Measurements from ENCODE around the gene RPS6KA3. TPM values are rescaled to one million over a fixed set of nuclear protein-coding genes. Genes with fewer than 3 reads are reported as not detected.

The RPS6KA3 gene
- total RNA-seq, 4 donors from 2014 or later, result 36.1 to 41.6 (median 39.0) TPM

- no peaks in the 10 kb centered on the region for H3K36me3 ChIP-seq
- TF ChIP-seq POLR2A (IDR thresholded peaks at IDR 0.05; ENCODE audit: low read depth), result no peak
- TF ChIP-seq EP300 (IDR thresholded peaks at IDR 0.05), result no peak
- no peak for TF ChIP-seq POLR2AphosphoS5 (IDR thresholded peaks at IDR 0.05)
- TF ChIP-seq CTCF (IDR thresholded peaks at IDR 0.05), result no peak
- peaks cover 0 to 10% (median 5%) of the 10 kb centered on the region in 4 donors for H3K27me3 ChIP-seq
- 99% methylated on average over 8 of the region's 10 CpGs for WGBS
- DNase-seq (ENCODE audit: extremely low spot score), result no peak
- intact Hi-C loops (cut with DNase I), result no loop called here
- H3K9me3 ChIP-seq, result no peaks in the 10 kb centered on the region
- H3K4me3 ChIP-seq, result no peak overlapping the region
- no peak overlapping the region for H3K27ac ChIP-seq (replicated peaks in 1 of 4)
- peaks cover 0 to 6% (median 5%) of the 10 kb centered on the region in 4 donors for H3K4me1 ChIP-seq
Observed at GRCh38 chrX:20111271-20111670, 155.4 kb downstream of the RPS6KA3 start.

DNA sequence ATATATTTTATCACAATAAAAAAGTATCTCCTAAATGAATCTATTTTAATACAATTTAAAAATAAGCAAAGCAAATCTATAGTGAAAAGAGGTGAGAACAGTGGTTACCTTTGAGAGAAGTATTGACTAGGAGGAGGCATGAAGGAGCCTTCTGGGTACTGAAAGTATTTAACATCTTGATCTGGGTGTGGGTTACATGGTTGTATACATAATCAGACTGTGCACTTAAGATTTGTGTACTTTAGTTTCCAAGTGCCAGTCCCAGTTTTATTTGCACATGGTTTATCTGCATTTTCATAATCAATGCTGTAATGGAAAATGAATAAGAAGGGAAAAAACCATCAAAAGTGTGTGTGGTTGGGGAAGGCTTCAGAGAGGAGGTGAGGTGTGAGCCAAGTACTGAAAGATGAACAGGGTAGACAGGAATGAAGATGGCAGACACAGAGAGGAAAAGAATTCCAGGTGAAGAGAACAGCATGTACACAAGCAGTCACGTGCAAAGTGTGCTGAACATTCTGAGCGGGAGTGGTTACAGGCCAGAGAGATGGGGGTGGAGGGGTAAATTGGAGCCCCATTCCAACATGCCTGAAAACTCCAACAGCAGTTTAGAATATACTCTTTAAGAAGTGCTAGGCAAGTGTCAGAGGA, 164.7 kb downstream of the RPS6KA3 start:
- H3K27ac ChIP-seq (replicated peaks in 1 of 4), result no peak overlapping the region
- intact Hi-C loops (cut with DNase I), result no loop called here
- no peaks in the 10 kb centered on the region for H3K27me3 ChIP-seq
- no peak for DNase-seq (ENCODE audit: extremely low spot score)
- H3K9me3 ChIP-seq, result no peaks in the 10 kb centered on the region
- no peaks in the 10 kb centered on the region for H3K4me1 ChIP-seq
- no peak for TF ChIP-seq EP300 (IDR thresholded peaks at IDR 0.05)
- no peak for TF ChIP-seq POLR2AphosphoS5 (IDR thresholded peaks at IDR 0.05)
- no peak for TF ChIP-seq POLR2A (IDR thresholded peaks at IDR 0.05; ENCODE audit: low read depth)
- no peak for TF ChIP-seq CTCF (IDR thresholded peaks at IDR 0.05)
- H3K36me3 ChIP-seq, result no peaks in the 10 kb centered on the region
- H3K4me3 ChIP-seq, result no peak overlapping the region
- 86% methylated on average over 2 of the region's 2 CpGs for WGBS

Small RNA genes lying within 50 kb of the gene (small RNA-seq; reads per million reads assigned to genes)
- gene RF00493, result 38.0 to 42.9 (median 41.6) reads per million in 3 donors
- gene RF00494, result 0 reads per million in 3 donors

Other genes starting within 250 kb of the RPS6KA3 start
- under 1 TPM; 0.19 to 0.83 (median 0.44) TPM for gene MAP7D2, start 150.0 kb downstream of the RPS6KA3 start, total RNA-seq
- 10 to 100 TPM; 45.2 to 55.0 (median 46.9) TPM for gene EIF1AX, start 125.1 kb downstream of the RPS6KA3 start, total RNA-seq